Common myeloid progenitor, CD34-positive (primary cell): ENCODE measurements around the gene ALDH3B2. TPM values are rescaled to one million over a fixed set of nuclear protein-coding genes. Genes with fewer than 3 reads are reported as not detected.
"Not testable (repeated sequence)": the region's sequence is repeated elsewhere in the genome, so short reads cannot be mapped to it uniquely, and the experiment has no call there.

Experiments used
- CTCF ChIA-PET: fragments of 350-600 bp; sonication (Branson Sonifier 250); formaldehyde crosslinking; loops from one replicate; lab custom pipeline; 2021; ENCODE audit warnings: antibody characterized with exemption; lab: Charles Lee
- POLR2A ChIA-PET: fragments of 350-600 bp; sonication (Branson Sonifier 250); formaldehyde crosslinking; loops from one replicate; lab custom pipeline; 2021; ENCODE audit warnings: antibody characterized with exemption; lab: Charles Lee
- DNase-seq, 3 donors: peaks; one replicate each; pipeline versions ENCODE4 v3.0.0 to v3.0.0-alpha.2; 2013
- H3K27ac ChIP-seq, 2 experiments: 1 replicate in 1 of 2; 2 replicates in 1 of 2; pipeline ENCODE4 v1.7.0; 2013; ENCODE audit warnings: inconsistent platforms in 2 of 2, low read length in 2 of 2, mild to moderate bottlenecking in 2 of 2, low read depth in 1 of 2, moderate library complexity in 1 of 2; ENCODE audit not compliant: severe bottlenecking in 2 of 2, insufficient read depth in 1 of 2, poor library complexity in 1 of 2
- H3K27me3 ChIP-seq, 5 experiments: replicated peaks in 2 of 5; 1 replicate in 3 of 5; 2 replicates in 2 of 5; pipeline versions ENCODE4 v1.6.1 to v1.7.0; 2013; ENCODE audit warnings: low read length in 4 of 5, mild to moderate bottlenecking in 2 of 5, moderate library complexity in 2 of 5, inconsistent platforms in 1 of 5; ENCODE audit not compliant: insufficient read depth in 5 of 5, control insufficient read depth in 4 of 5
- H3K36me3 ChIP-seq, 4 experiments: 1 replicate in 2 of 4; 2 replicates in 2 of 4; pipeline versions ENCODE4 v1.6.1 to v1.7.0; 2013; ENCODE audit warnings: low read length in 3 of 4, control low read depth in 1 of 4, mild to moderate bottlenecking in 1 of 4; ENCODE audit not compliant: control insufficient read depth in 4 of 4, insufficient read depth in 4 of 4
- H3K4me1 ChIP-seq, 4 experiments: 1 replicate in 3 of 4; 2 replicates in 1 of 4; pipeline versions ENCODE4 v1.6.1 to v1.7.1; 2013; ENCODE audit warnings: low read length in 3 of 4, mild to moderate bottlenecking in 3 of 4, control low read depth in 1 of 4, inconsistent platforms in 1 of 4, moderate library complexity in 1 of 4; ENCODE audit not compliant: control insufficient read depth in 4 of 4, insufficient read depth in 4 of 4; ENCODE audit errors: control extremely low read depth in 1 of 4
- H3K4me3 ChIP-seq, 7 experiments: 1 replicate in 4 of 7; 2 replicates in 3 of 7; pipeline versions ENCODE4 v1.5.1 to v1.7.0; 2013; ENCODE audit warnings: mild to moderate bottlenecking in 7 of 7, low read length in 6 of 7, moderate library complexity in 6 of 7, inconsistent platforms in 2 of 7, low read depth in 2 of 7, control low read depth in 1 of 7; ENCODE audit not compliant: insufficient read depth in 4 of 7, control insufficient read depth in 1 of 7; ENCODE audit errors: extremely low read depth in 1 of 7
- H3K9me3 ChIP-seq, 5 experiments: 1 replicate in 4 of 5; 2 replicates in 1 of 5; pipeline versions ENCODE4 v1.6.1 to v1.7.1; 2013; ENCODE audit warnings: low read length in 4 of 5, mild to moderate bottlenecking in 2 of 5, inconsistent platforms in 1 of 5, low read depth in 1 of 5, moderate library complexity in 1 of 5; ENCODE audit not compliant: control insufficient read depth in 4 of 5, insufficient read depth in 2 of 5; ENCODE audit errors: control extremely low read depth in 1 of 5
- WGBS: methylation state at CpG from one replicate; pipeline ENCODE4 v1.1.5; 2013; ENCODE audit not compliant: insufficient coverage; 5-methylcytosine and 5-hydroxymethylcytosine counted together
- polyA plus RNA-seq: library from polyadenylated mRNA; unstranded; fragments of 120-200 nt; gene quantifications from one replicate; pipeline ENCODE4 v1.2.1, GENCODE V29; 2013

ALDH3B2 gene, protein sequence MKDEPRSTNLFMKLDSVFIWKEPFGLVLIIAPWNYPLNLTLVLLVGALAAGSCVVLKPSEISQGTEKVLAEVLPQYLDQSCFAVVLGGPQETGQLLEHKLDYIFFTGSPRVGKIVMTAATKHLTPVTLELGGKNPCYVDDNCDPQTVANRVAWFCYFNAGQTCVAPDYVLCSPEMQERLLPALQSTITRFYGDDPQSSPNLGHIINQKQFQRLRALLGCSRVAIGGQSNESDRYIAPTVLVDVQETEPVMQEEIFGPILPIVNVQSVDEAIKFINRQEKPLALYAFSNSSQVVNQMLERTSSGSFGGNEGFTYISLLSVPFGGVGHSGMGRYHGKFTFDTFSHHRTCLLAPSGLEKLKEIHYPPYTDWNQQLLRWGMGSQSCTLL
- polyA plus RNA-seq: 0.11 TPM

DNA sequence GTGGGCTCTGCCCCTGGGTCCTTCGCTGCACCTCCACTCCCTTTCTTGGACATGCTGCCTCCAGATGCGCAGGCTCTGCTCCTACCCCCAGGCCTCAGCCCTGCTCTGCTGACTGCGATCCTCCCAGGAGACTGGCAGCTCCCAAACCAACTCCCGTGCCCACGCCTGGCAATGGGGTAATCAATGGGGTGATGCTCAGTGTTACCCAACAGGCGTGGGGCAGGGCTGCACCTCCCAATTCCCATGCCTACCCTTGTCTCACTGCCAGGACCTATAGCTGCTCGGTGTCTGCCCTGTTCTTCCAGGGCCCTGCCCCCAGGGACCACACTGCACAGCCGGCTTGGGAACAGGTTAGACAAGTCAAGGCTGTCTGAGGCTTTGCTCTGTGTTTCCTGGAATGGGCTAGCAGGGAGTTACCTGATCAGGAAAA is at the start of gene ALDH3B2:
TSS of gene ALDH3B2 (minus strand) at position 182 of the 430 bp plus-strand sequence. CDS start 7,688 bp downstream, outside the sequence.
- CTCF ChIA-PET: interaction anchor here (2.7 kb wide), 1 partner anchor 17 kb away, joined by 11 read pairs; no protein-coding TSS in a partner anchor

DNA sequence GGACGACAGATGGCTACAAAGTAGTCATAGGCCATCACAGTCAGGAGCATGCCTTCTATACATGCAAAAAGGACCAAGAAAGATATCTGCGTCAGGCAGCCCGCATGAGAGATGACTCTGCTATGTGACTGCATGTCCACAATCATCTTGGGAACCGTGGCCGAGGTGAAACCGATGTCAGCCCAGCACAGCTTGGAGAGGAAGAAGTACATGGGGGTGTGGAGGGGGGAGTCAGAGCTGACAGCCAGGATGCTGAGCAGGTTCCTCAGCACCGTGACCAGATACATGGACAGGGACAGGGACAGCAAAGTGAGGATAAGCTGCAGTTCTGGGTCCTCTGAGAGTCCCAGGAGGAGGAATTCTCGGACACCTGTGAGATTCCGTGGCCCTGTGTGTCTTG is 48.6 kb upstream of the ALDH3B2 start:
- H3K27ac ChIP-seq, H3K36me3 ChIP-seq, DNase-seq, H3K4me1 ChIP-seq, H3K4me3 ChIP-seq, CTCF ChIA-PET, H3K27me3 ChIP-seq, H3K9me3 ChIP-seq: not testable (repeated sequence)
- POLR2A ChIA-PET: interaction anchor here (0.6 kb wide), 1 partner anchor 18 kb away, joined by 3 read pairs; no protein-coding TSS in a partner anchor
- 100% methylated on average over 1 of the region's 9 CpGs for WGBS

More for the DNA sequence above, at the start of gene ALDH3B2:
- Histone ChIP-seq H3K27me3 (no peaks in the 10 kb centered on the region), H3K36me3 (no peaks in the 10 kb centered on the region), H3K4me3 (no peak within 1 kb of the TSS), H3K27ac (no peak within 1 kb of the TSS), H3K4me1 (no peaks in the 10 kb centered on the region), H3K9me3 (peaks cover 0 to 4% (median 0%) of the 10 kb centered on the region in 5 experiments)
- POLR2A ChIA-PET: no interaction called here
- DNase-seq: no peak
- 97% methylated on average over 8 of the region's 8 CpGs for WGBS

DNA sequence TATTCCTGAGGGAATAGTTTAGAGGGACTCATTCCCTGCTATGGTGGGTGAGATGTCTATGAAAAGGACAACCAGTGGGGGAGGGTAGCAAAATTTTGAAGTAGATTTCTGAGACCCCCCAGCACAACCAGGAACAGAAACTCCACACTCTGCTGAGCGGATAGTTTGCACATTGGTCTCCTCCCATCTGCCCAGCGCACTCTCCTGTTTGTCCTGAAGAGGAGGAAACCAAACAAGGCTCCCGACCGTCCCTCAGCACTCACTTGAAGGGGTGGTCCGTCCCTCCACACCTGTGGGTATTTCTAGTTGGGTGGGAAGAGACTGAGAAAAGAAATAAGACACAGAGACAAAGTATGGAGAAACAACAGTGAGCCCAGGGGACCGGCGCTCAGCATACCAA is 41.8 kb upstream of the ALDH3B2 start:
- CTCF ChIA-PET, DNase-seq, H3K27ac ChIP-seq, H3K27me3 ChIP-seq, POLR2A ChIA-PET, H3K4me1 ChIP-seq, H3K9me3 ChIP-seq, H3K36me3 ChIP-seq, H3K4me3 ChIP-seq: not testable (repeated sequence)
- WGBS: no CpG with 5 or more reads among the region's 7 CpGs

DNA sequence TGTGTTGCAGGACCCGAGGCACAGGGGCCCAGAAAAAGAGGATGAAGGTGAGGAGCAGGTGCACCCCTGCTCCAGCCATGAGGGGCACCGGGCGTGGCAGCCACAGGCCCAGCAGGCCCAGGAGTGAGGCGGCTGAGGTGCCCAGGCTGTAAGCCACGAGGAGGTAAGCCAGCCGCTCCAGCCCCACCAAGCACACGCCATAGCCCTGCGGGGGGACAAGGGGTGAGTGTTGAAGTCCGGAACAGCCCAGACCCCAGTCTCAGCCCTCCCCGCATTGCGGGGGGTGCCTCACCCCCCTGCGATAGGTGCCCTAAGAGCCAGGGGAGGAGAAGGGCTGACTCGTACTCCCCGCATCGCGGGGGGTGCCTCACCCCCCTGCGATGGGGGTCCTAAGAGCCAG is 41.4 kb upstream of the ALDH3B2 start:
- H3K4me1 ChIP-seq, POLR2A ChIA-PET, DNase-seq, H3K4me3 ChIP-seq, H3K27ac ChIP-seq, H3K36me3 ChIP-seq, H3K9me3 ChIP-seq, CTCF ChIA-PET: not testable (repeated sequence)
- WGBS: 67% methylated on average over 6 of the region's 17 CpGs
- peaks cover 0 to 12% (median 0%) of the 10 kb centered on the region in 5 experiments for H3K27me3 ChIP-seq

DNA sequence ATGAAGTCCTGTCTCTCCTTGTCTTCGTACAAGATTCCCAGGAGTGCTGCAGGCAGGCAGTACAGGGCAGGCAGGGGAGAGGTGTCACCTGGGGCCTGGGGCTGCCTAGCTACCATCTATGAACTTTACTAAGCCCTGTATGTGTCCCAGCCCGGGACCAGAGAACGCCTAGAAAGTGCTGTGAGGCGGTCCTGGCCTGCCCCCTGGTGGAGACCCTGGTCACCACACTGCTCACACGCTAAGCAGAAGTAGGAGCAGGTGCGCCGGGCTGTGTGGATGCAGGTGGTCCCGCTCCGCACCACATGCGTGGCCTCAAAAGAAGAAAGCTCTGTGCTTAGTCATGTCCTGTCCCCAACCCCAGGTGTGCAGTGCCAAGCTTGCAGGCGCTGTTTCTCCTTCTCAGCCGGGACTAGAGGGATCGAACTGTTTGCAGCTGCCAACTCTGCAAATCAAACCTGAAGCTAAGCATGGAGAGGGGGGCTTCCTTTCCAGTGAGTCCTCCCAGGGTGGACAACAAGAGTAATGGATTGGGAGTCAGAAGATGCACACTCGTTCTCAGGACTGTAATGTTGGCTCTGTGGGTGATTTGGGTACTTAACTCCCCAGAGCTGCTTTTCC is 39.6 kb upstream of the ALDH3B2 start:
- H3K36me3 ChIP-seq, H3K4me1 ChIP-seq, POLR2A ChIA-PET, H3K9me3 ChIP-seq, H3K27ac ChIP-seq, H3K4me3 ChIP-seq: not testable (repeated sequence)
- DNase-seq: peak in 2 of 3 donors; percentile 28 to 33
- CTCF ChIA-PET: interaction anchor here (0.8 kb wide), 1 partner anchor 86 kb away, joined by 3 read pairs; no protein-coding TSS in a partner anchor
- no CpG with 5 or more reads among the region's 14 CpGs for WGBS
- peaks cover 0 to 12% (median 0%) of the 10 kb centered on the region in 5 experiments for H3K27me3 ChIP-seq

DNA sequence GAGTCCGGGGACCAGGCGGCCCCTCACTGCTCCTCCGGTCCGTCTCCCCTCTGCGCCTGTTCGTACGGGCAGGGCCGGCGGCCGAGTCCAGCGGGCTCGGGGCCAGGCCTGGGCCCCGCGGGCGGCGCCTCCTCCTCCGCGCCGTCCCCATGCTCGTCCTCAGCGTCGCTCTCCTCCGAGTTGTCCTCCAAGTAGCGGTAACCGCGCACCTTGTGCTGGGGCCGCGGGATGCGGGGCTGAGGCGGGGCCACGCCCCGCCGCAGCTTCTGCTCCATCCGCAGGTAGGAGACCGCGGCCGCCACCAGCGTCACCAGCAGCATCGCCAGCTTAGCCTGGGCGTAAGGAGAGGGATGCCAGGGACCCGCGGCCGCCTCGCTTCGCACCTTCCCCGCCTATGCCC is 37.3 kb upstream of the ALDH3B2 start:
- CTCF ChIA-PET, H3K9me3 ChIP-seq, H3K4me1 ChIP-seq, H3K27ac ChIP-seq, POLR2A ChIA-PET, H3K36me3 ChIP-seq, DNase-seq: not testable (repeated sequence)
- WGBS: 0% methylated on average over 2 of the region's 46 CpGs
- H3K4me3 ChIP-seq: peak overlapping the region in 1 of 7 experiments; percentile 28
- H3K27me3 ChIP-seq: peaks cover 0 to 12% (median 0%) of the 10 kb centered on the region in 5 experiments

DNA sequence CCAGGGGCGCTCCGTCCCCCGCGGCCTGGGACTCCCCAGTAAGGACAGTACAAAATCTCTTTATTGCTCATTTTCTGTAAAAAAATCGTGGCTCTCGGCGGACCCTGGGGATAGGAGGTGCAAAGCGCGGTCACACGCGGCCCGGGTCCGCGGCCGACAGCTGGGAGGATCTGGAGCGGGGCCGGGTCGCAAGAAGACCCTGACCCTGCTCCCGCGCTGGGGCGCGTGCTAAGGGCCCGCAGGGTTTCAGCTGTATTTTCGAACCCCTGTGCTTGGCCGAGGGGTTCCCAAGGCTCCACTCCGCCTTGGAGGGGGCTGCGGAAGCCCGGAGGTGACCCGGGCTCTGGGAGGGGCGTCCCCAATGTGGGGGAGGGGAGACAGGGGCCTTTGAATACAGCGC is 36.8 kb upstream of the ALDH3B2 start:
- POLR2A ChIA-PET, H3K36me3 ChIP-seq, CTCF ChIA-PET, H3K4me1 ChIP-seq, H3K27ac ChIP-seq, H3K9me3 ChIP-seq, DNase-seq: not testable (repeated sequence)
- WGBS: 7% methylated on average over 6 of the region's 31 CpGs
- H3K27me3 ChIP-seq: peaks cover 0 to 12% (median 0%) of the 10 kb centered on the region in 5 experiments
- H3K4me3 ChIP-seq: peak overlapping the region in 3 of 7 experiments; percentile 13 to 40 (median 28)
